ENCODE measurements around the gene SPOP. TPM values are rescaled to one million over a fixed set of nuclear protein-coding genes. Genes with fewer than 3 reads are reported as not detected.

Gene SPOP
- total and polyA plus RNA-seq, 9 of the 15 experiments (the other 6 are each of a cell fraction or from before 2014, with no cell fraction given), result 34.2 to 65.9 (median 39.7) TPM

DNA sequence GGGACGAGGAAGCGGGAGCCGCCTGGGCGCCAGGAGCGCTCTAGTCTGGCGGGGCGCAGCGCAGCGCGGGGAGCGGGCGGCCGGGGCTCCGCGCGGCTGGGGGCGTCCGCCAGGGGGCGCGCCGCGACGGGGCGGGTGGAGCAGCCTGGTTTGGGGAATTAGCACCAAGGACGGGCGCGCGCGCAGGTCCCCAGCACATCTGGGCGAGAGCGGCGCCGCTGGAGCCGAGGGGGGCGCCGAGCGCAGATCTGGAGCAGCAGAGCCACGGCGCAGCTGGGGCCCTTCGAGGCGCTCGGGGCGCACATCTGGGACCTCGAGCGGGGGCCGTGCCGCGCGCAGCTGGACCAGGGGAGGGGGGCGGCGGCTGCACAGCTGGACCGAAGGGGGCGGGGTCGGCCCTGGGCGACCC is 102.2 kb downstream of the SPOP start, which contains the start of gene NXPH3 (continued):
- TF ChIP-seq, protein P1, sequence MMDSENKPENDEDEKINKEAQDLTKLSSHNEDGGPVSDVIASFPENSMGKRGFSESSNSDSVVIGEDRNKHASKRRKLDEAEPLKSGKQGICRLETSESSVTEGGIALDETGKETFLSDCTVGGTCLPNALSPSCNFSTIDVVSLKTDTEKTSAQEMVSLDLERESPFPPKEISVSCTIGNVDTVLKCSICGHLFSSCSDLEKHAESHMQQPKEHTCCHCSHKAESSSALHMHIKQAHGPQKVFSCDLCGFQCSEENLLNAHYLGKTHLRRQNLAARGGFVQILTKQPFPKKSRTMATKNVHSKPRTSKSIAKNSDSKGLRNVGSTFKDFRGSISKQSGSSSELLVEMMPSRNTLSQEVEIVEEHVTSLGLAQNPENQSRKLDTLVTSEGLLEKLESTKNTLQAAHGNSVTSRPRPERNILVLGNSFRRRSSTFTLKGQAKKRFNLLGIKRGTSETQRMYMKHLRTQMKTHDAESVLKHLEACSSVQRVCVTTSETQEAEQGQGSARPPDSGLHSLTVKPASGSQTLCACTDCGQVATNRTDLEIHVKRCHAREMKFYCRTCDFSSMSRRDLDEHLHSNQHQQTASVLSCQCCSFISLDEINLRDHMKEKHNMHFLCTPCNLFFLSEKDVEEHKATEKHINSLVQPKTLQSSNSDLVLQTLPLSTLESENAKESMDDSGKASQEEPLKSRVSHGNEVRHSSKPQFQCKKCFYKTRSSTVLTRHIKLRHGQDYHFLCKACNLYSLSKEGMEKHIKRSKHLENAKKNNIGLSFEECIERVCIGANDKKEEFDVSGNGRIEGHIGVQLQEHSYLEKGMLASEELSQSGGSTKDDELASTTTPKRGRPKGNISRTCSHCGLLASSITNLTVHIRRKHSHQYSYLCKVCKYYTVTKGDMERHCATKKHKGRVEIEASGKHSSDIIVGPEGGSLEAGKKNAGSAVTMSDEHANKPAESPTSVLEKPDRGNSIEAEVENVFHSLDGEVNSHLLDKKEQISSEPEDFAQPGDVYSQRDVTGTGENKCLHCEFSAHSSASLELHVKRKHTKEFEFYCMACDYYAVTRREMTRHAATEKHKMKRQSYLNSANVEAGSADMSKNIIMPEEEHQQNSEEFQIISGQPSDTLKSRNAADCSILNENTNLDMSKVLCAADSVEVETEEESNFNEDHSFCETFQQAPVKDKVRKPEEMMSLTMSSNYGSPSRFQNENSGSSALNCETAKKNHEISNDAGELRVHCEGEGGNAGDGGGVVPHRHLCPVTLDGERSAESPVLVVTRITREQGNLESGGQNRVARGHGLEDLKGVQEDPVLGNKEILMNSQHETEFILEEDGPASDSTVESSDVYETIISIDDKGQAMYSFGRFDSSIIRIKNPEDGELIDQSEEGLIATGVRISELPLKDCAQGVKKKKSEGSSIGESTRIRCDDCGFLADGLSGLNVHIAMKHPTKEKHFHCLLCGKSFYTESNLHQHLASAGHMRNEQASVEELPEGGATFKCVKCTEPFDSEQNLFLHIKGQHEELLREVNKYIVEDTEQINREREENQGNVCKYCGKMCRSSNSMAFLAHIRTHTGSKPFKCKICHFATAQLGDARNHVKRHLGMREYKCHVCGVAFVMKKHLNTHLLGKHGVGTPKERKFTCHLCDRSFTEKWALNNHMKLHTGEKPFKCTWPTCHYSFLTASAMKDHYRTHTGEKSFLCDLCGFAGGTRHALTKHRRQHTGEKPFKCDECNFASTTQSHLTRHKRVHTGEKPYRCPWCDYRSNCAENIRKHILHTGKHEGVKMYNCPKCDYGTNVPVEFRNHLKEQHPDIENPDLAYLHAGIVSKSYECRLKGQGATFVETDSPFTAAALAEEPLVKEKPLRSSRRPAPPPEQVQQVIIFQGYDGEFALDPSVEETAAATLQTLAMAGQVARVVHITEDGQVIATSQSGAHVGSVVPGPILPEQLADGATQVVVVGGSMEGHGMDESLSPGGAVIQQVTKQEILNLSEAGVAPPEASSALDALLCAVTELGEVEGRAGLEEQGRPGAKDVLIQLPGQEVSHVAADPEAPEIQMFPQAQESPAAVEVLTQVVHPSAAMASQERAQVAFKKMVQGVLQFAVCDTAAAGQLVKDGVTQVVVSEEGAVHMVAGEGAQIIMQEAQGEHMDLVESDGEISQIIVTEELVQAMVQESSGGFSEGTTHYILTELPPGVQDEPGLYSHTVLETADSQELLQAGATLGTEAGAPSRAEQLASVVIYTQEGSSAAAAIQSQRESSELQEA (IDR thresholded peaks at IDR 0.05; ENCODE audit: low read depth), result no peak
- TF ChIP-seq ARID3A (IDR thresholded peaks at IDR 0.05; ENCODE audit: borderline replicate concordance, low read depth, low read length) (no peak), HLTF (IDR thresholded peaks at IDR 0.05) (no peak), MCM3 (IDR thresholded peaks at IDR 0.05) (no peak), BCOR (IDR thresholded peaks at IDR 0.05) (no peak), NFIC (IDR thresholded peaks at IDR 0.05) (peak; percentile 30; the same call in 1 of the 2 replicates), NFYB (IDR thresholded peaks at IDR 0.05; ENCODE audit: extremely low read depth, insufficient read length) (no peak), MXI1 (IDR thresholded peaks at IDR 0.05; ENCODE audit: low read depth, low read length) (no peak), CSDE1 (IDR thresholded peaks at IDR 0.05) (no peak), SLC30A9 (CRISPR knock-in tag; IDR thresholded peaks at IDR 0.05) (no peak), PHF21A (IDR thresholded peaks at IDR 0.05; ENCODE audit: borderline replicate concordance, low read depth) (no peak)
- TF ChIP-seq, protein P2, sequence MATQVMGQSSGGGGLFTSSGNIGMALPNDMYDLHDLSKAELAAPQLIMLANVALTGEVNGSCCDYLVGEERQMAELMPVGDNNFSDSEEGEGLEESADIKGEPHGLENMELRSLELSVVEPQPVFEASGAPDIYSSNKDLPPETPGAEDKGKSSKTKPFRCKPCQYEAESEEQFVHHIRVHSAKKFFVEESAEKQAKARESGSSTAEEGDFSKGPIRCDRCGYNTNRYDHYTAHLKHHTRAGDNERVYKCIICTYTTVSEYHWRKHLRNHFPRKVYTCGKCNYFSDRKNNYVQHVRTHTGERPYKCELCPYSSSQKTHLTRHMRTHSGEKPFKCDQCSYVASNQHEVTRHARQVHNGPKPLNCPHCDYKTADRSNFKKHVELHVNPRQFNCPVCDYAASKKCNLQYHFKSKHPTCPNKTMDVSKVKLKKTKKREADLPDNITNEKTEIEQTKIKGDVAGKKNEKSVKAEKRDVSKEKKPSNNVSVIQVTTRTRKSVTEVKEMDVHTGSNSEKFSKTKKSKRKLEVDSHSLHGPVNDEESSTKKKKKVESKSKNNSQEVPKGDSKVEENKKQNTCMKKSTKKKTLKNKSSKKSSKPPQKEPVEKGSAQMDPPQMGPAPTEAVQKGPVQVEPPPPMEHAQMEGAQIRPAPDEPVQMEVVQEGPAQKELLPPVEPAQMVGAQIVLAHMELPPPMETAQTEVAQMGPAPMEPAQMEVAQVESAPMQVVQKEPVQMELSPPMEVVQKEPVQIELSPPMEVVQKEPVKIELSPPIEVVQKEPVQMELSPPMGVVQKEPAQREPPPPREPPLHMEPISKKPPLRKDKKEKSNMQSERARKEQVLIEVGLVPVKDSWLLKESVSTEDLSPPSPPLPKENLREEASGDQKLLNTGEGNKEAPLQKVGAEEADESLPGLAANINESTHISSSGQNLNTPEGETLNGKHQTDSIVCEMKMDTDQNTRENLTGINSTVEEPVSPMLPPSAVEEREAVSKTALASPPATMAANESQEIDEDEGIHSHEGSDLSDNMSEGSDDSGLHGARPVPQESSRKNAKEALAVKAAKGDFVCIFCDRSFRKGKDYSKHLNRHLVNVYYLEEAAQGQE (IDR thresholded peaks at IDR 0.05; ENCODE audit: borderline replicate concordance), result peak; percentile 52; the same call in 1 of the 2 replicates
- TF ChIP-seq, protein P2 (CRISPR knock-in tag; IDR thresholded peaks at IDR 0.05; ENCODE audit: low read depth), result no peak
